BJ (cell line): Measurements from ENCODE around the gene SLCO1B3. TPM values are rescaled to one million over a fixed set of nuclear protein-coding genes. Genes with fewer than 3 reads are reported as not detected.

ENCODE experiments used
- CTCF ChIA-PET: fragments of 350-600 bp; formaldehyde crosslinking; extraction: SDS; loops from one replicate; lab custom pipeline; 2021; ENCODE audit warnings: antibody characterized with exemption, inconsistent platforms; lab: Yijun Ruan, JAX
- POLR2A ChIA-PET: fragments of 300-600 bp; sonication (Branson Sonifier 250); formaldehyde crosslinking; extraction: SDS; loops from one replicate; lab custom pipeline; 2021; ENCODE audit warnings: antibody characterized with exemption; lab: Charles Lee
- DNase-seq: peaks from one replicate; pipeline ENCODE4 v3.0.0-alpha.2; 2011; ENCODE audit warnings: low read depth
- H3K27me3 ChIP-seq: 2 replicates; pipeline ENCODE4 v1.6.0; 2011; ENCODE audit warnings: low read length; ENCODE audit not compliant: control insufficient read depth, insufficient read depth
- H3K36me3 ChIP-seq: 2 replicates; pipeline ENCODE4 v1.5.1; 2011; ENCODE audit warnings: low read length; ENCODE audit not compliant: control insufficient read depth, insufficient read depth
- H3K4me3 ChIP-seq: 2 replicates; pipeline ENCODE4 v1.5.1; 2011; ENCODE audit warnings: low read depth, mild to moderate bottlenecking, control low read depth, low read length
- CTCF ChIP-seq: IDR thresholded peaks from 2 replicates; pipeline ENCODE4 v1.5.1; 2011; ENCODE audit warnings: low read depth, mild to moderate bottlenecking, control low read depth, inconsistent platforms, low read length, moderate library complexity; ENCODE audit not compliant: insufficient read depth
- polyA plus RNA-seq: library from polyadenylated mRNA; depleted of rRNA; stranded (reverse); fragments of >200 nt; gene quantifications from 2 replicates; pipeline ENCODE4 v1.2.3, GENCODE V29; 2011

The SLCO1B3 gene
- polyA plus RNA-seq, 1 experiment = not detected

GRCh38 chr12:20868277-20868676 lies 57.8 kb downstream of the SLCO1B3 start:
- TF ChIP-seq CTCF = no peak
- ChIA-PET CTCF (no interaction called here), POLR2A (no interaction called here)
- no peaks in the 10 kb centered on the region for H3K36me3 ChIP-seq
- DNase-seq = no peak
- H3K4me3 ChIP-seq = no peak overlapping the region
- no peaks in the 10 kb centered on the region for H3K27me3 ChIP-seq

GRCh38 chr12:20883288-20883687 lies 72.8 kb downstream of the SLCO1B3 start:
- ChIA-PET POLR2A (no interaction called here), CTCF (no interaction called here)
- no peaks in the 10 kb centered on the region for H3K27me3 ChIP-seq
- no peak overlapping the region for H3K4me3 ChIP-seq
- H3K36me3 ChIP-seq = no peaks in the 10 kb centered on the region
- DNase-seq = no peak
- no peak for TF ChIP-seq CTCF

GRCh38 chr12:20885116-20885515 lies 74.6 kb downstream of the SLCO1B3 start:
- ChIA-PET CTCF (no interaction called here), POLR2A (no interaction called here)
- no peaks in the 10 kb centered on the region for H3K27me3 ChIP-seq
- no peak for TF ChIP-seq CTCF
- no peak for DNase-seq
- no peaks in the 10 kb centered on the region for H3K36me3 ChIP-seq
- no peak overlapping the region for H3K4me3 ChIP-seq

- ChIA-PET CTCF (no interaction called here), POLR2A (no interaction called here)
- H3K36me3 ChIP-seq = no peaks in the 10 kb centered on the region
- no peak overlapping the region for H3K4me3 ChIP-seq
- no peaks in the 10 kb centered on the region for H3K27me3 ChIP-seq
- TF ChIP-seq CTCF = no peak
- DNase-seq = no peak
These were observed 75.0 kb downstream of the SLCO1B3 start for GRCh38 chr12:20885552-20885951.

- H3K27me3 ChIP-seq = no peaks in the 10 kb centered on the region
- POLR2A ChIA-PET = no interaction called here
- H3K36me3 ChIP-seq = no peaks in the 10 kb centered on the region
- CTCF ChIA-PET = no interaction called here
- no peak for DNase-seq
- TF ChIP-seq CTCF = no peak
- no peak overlapping the region for H3K4me3 ChIP-seq
These were observed 106.8 kb downstream of the SLCO1B3 start for GRCh38 chr12:20917269-20917668.
